Neural cell (in vitro differentiated cells): ENCODE results near the gene FGF14.

ENCODE experiments used
- CTCF ChIP-seq: fragments of 450-650 bp; IDR thresholded peaks from 2 replicates; pipeline ENCODE4 v1.5.1; 2014; ENCODE audit warnings: antibody characterized with exemption, mild to moderate bottlenecking, moderate library complexity; ENCODE audit not compliant: poor library complexity, severe bottlenecking
- EP300 ChIP-seq: fragments of 450-650 bp; conservative IDR thresholded peaks from 2 replicates; pipeline ENCODE4 v1.6.1; 2014; ENCODE audit warnings: antibody characterized with exemption, mild to moderate bottlenecking, moderate library complexity; ENCODE audit not compliant: poor library complexity, severe bottlenecking
- EZH2 ChIP-seq: fragments of 200-600, 300-800 bp; shearing (Covaris generic), sonication (generic); IDR thresholded peaks from 2 replicates; pipeline ENCODE4 v1.6.1; 2014; ENCODE audit warnings: antibody characterized with exemption, low read length, borderline replicate concordance, mild to moderate bottlenecking; ENCODE audit not compliant: insufficient read depth, poor library complexity, severe bottlenecking
- MXI1 ChIP-seq: fragments of 450-650 bp; conservative IDR thresholded peaks from 2 replicates; pipeline ENCODE4 v1.6.1; 2014; ENCODE audit warnings: antibody characterized with exemption, mild to moderate bottlenecking; ENCODE audit not compliant: poor library complexity, severe bottlenecking
- POLR2AphosphoS5 ChIP-seq: IDR thresholded peaks from 2 replicates; pipeline ENCODE4 v1.6.1; 2012
- RAD21 ChIP-seq: fragments of 450-650 bp; conservative IDR thresholded peaks from 2 replicates; pipeline ENCODE4 v1.6.1; 2014; ENCODE audit warnings: antibody characterized with exemption, mild to moderate bottlenecking, moderate library complexity
- SMC3 ChIP-seq: fragments of 450-650 bp; conservative IDR thresholded peaks from 2 replicates; pipeline ENCODE4 v1.6.1; 2014; ENCODE audit warnings: antibody characterized with exemption, mild to moderate bottlenecking, moderate library complexity; ENCODE audit not compliant: poor library complexity

DNA sequence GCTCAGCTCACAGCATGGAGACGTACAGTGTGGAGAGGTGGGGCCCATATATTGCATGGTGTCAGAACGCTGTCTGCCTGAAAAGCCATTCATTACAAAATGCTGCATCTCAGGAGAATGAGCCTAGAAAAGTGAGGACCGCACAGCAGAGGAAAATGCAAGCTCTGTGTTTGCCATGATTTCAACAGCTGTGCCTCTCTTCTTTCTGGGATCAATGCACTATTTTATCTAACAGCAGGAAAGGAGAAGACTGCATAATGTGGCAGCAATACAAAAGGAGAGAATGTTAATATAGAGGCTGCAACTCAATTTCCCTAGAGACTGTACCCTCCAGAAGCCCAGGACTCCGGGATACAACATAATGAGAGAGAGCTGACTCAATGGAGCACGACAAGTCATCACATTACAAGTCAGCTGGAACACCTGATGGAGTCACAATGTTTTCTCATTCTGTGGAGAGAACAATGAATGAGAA is 368.0 kb downstream of the FGF14 start:
- no peak for TF ChIP-seq CTCF
- no peak for TF ChIP-seq EZH2
- peak; percentile 96 for TF ChIP-seq EP300
- peak; percentile 25 for TF ChIP-seq MXI1
- TF ChIP-seq POLR2AphosphoS5: peak; percentile 90
- TF ChIP-seq SMC3: peak; percentile 49
- peak; percentile 33 for TF ChIP-seq RAD21
